A549 (cell line): Measurements from ENCODE around the gene NBEAL1. TPM values are rescaled to one million over a fixed set of nuclear protein-coding genes. Genes with fewer than 3 reads are reported as not detected.
A peak's percentile ranks its signal among the peaks of the same experiment; 100 is the strongest.
"Not testable (repeated sequence)": the region's sequence is repeated elsewhere in the genome, so short reads cannot be mapped to it uniquely, and the experiment has no call there.

ENCODE experiments used
- ATAC-seq, 2 experiments: fragments of 200-7000 bp in 1 of 2; fragments of >200 bp in 1 of 2; cut with Nextera tagmentation in 1 of 2; cut with Tn5 transposase in 1 of 2; 3 replicates each; pipeline versions ENCODE4 v1.8.0 to v1.9.1; 2018 to 2020; ENCODE audit warnings: mild to moderate bottlenecking in 1 of 2, moderate library complexity in 1 of 2
- CTCF ChIA-PET: fragments of 300-600 bp; sonication (Branson Sonifier 250); formaldehyde crosslinking; extraction: SDS; loops from one replicate; lab custom pipeline; 2021; ENCODE audit warnings: antibody characterized with exemption, inconsistent platforms; lab: Yijun Ruan, JAX
- POLR2A ChIA-PET: fragments of 350-600 bp; formaldehyde crosslinking; extraction: SDS; loops from one replicate; lab custom pipeline; 2021; ENCODE audit warnings: antibody characterized with exemption, inconsistent platforms; lab: Yijun Ruan, JAX
- DNase-seq, 2 experiments: peaks; one replicate each; pipeline versions ENCODE4 v3.0.0 to v3.0.0-alpha.2; 2011 to 2016; ENCODE audit warnings: low read depth in 1 of 2, low spot score in 1 of 2
- FAIRE-seq: peaks from 2 replicates; lab custom pipeline; 2011; peaks lifted over from hg19 to GRCh38; lab: Jason Lieb, UNC
- H3K27ac ChIP-seq, 2 experiments: fragments of >200 bp; sonication (Bioruptor Twin); formaldehyde crosslinking; 3 replicates each; pipeline ENCODE4 v1.5.1; 2016 to 2017
- H3K4me1 ChIP-seq: fragments of >200 bp; sonication (Bioruptor Twin); formaldehyde crosslinking; 3 replicates; pipeline ENCODE4 v1.6.1; 2016
- H3K4me2 ChIP-seq: fragments of >200 bp; sonication (Bioruptor Twin); formaldehyde crosslinking; 3 replicates; pipeline ENCODE4 v1.6.1; 2016
- H3K4me3 ChIP-seq: fragments of >200 bp; sonication (Bioruptor Twin); formaldehyde crosslinking; 3 replicates; pipeline ENCODE4 v1.5.1; 2016
- H3K9me3 ChIP-seq: fragments of >200 bp; sonication (Bioruptor Twin); formaldehyde crosslinking; 3 replicates; pipeline ENCODE4 v1.6.1; 2016
- BHLHE40 ChIP-seq: IDR thresholded peaks from 2 replicates; pipeline ENCODE4 v1.6.1; 2012; ENCODE audit warnings: low read depth, low read length, inconsistent platforms
- CBX8 ChIP-seq: fragments of 200-600 bp; sonication (generic); IDR thresholded peaks from 2 replicates; pipeline ENCODE4 v1.6.1; 2016
- CHD2 ChIP-seq: fragments of 150-350 bp; IDR thresholded peaks from 2 replicates; pipeline ENCODE4 v1.6.1; 2014; ENCODE audit warnings: low read length; ENCODE audit not compliant: partially characterized antibody
- E2F6 ChIP-seq: IDR thresholded peaks from 2 replicates; pipeline ENCODE4 v1.6.1; 2012; ENCODE audit warnings: low read depth, borderline replicate concordance
- EHF ChIP-seq: fragments of 250-450 bp; sonication (Bioruptor Pico); IDR thresholded peaks from 2 replicates; pipeline ENCODE4 v1.5.0; 2020; ENCODE audit warnings: mild to moderate bottlenecking
- FOSB ChIP-seq: fragments of 250-450 bp; sonication (Bioruptor Pico); IDR thresholded peaks from 2 replicates; pipeline ENCODE4 v1.5.0; 2020; ENCODE audit warnings: mild to moderate bottlenecking, moderate library complexity
- FOSL2 ChIP-seq, 2 experiments: fragments of 450-650 bp in 1 of 2; fragments of >200 bp in 1 of 2; sonication (Bioruptor Twin) in 1 of 2; formaldehyde crosslinking; IDR thresholded peaks; 2 replicates each; pipeline versions ENCODE4 v1.5.0 to v1.6.1; 2016 to 2020; ENCODE audit warnings: mild to moderate bottlenecking in 1 of 2, moderate library complexity in 1 of 2
- GATA3 ChIP-seq: IDR thresholded peaks from 2 replicates; pipeline ENCODE4 v1.6.1; 2012; ENCODE audit warnings: borderline replicate concordance
- HDAC2 ChIP-seq: fragments of 200-600 bp; sonication (generic); IDR thresholded peaks from 2 replicates; pipeline ENCODE4 v1.6.1; 2016
- HES2 ChIP-seq: fragments of >200 bp; sonication (Bioruptor Twin); formaldehyde crosslinking; IDR thresholded peaks from 2 replicates; pipeline ENCODE4 v1.6.1; 2016
- HOXA7 ChIP-seq: fragments of 250-450 bp; sonication (Bioruptor Pico); IDR thresholded peaks from 2 replicates; pipeline ENCODE4 v1.5.0; 2020; ENCODE audit warnings: mild to moderate bottlenecking, moderate library complexity
- HOXB5 ChIP-seq: fragments of 250-450 bp; sonication (Bioruptor Pico); IDR thresholded peaks from 2 replicates; pipeline ENCODE4 v1.5.0; 2020; ENCODE audit warnings: mild to moderate bottlenecking, moderate library complexity
- JUNB ChIP-seq: fragments of >200 bp; sonication (Bioruptor Twin); formaldehyde crosslinking; IDR thresholded peaks from 2 replicates; pipeline ENCODE4 v1.6.1; 2016
- MAFK ChIP-seq: fragments of 450-650 bp; IDR thresholded peaks from 2 replicates; pipeline ENCODE4 v1.6.1; 2014; ENCODE audit not compliant: partially characterized antibody
- MAX ChIP-seq: IDR thresholded peaks from 2 replicates; pipeline ENCODE4 v1.6.1; 2012
- MYC ChIP-seq: IDR thresholded peaks from 2 replicates; pipeline ENCODE4 v1.6.1; 2012; ENCODE audit warnings: mild to moderate bottlenecking, inconsistent platforms, low read length, improper control_type of control experiment, borderline replicate concordance
- NFE2L2 ChIP-seq: fragments of 150-350 bp; conservative IDR thresholded peaks from 2 replicates; pipeline ENCODE4 v1.6.1; 2014; ENCODE audit warnings: low read length
- NPAS2 ChIP-seq: fragments of 250-450 bp; sonication (Bioruptor Pico); IDR thresholded peaks from 2 replicates; pipeline ENCODE4 v1.8.0; 2022; ENCODE audit warnings: mild to moderate bottlenecking, moderate library complexity, borderline replicate concordance
- PHF8 ChIP-seq: fragments of 200-600 bp; sonication (generic); IDR thresholded peaks from 2 replicates; pipeline ENCODE4 v1.6.1; 2016; ENCODE audit warnings: low read depth, mild to moderate bottlenecking, antibody characterized with exemption, moderate library complexity, borderline replicate concordance
- RARB ChIP-seq: fragments of 250-450 bp; sonication (Bioruptor Pico); IDR thresholded peaks from 2 replicates; pipeline ENCODE4 v1.8.0; 2021; ENCODE audit warnings: mild to moderate bottlenecking, moderate library complexity
- RCOR1 ChIP-seq: fragments of 150-350 bp; IDR thresholded peaks from 2 replicates; pipeline ENCODE4 v1.6.1; 2014; ENCODE audit warnings: antibody characterized with exemption, low read length, low read depth
- REST ChIP-seq: fragments of 200-600 bp; sonication (generic); IDR thresholded peaks from 2 replicates; pipeline ENCODE4 v1.6.1; 2016; ENCODE audit warnings: antibody characterized with exemption, mild to moderate bottlenecking, moderate library complexity
- SREBF2 ChIP-seq: fragments of 450-650 bp; IDR thresholded peaks from 2 replicates; pipeline ENCODE4 v1.6.1; 2014; ENCODE audit warnings: mild to moderate bottlenecking, moderate library complexity
- TP53 ChIP-seq: fragments of 250-450 bp; sonication (Bioruptor Pico); IDR thresholded peaks from 2 replicates; pipeline ENCODE4 v1.5.0; 2021; ENCODE audit warnings: mild to moderate bottlenecking, moderate library complexity
- USF2 ChIP-seq: fragments of 450-650 bp; IDR thresholded peaks from 2 replicates; pipeline ENCODE4 v1.6.1; 2014; ENCODE audit warnings: antibody characterized with exemption
- ZFP36 ChIP-seq: fragments of 450-650 bp; IDR thresholded peaks from 2 replicates; pipeline ENCODE4 v1.6.1; 2014; ENCODE audit warnings: borderline replicate concordance; ENCODE audit not compliant: partially characterized antibody
- WGBS: methylation state at CpG from one replicate; pipeline ENCODE4 v1.1.6; 2017; ENCODE audit errors: missing lambda C conversion rate; 5-methylcytosine and 5-hydroxymethylcytosine counted together
- polyA plus RNA-seq, 4 experiments: library from polyadenylated mRNA; depleted of rRNA in 3 of 4; stranded (reverse); fragments of >200 nt; fragmentation: RNase III in 1 of 4; extraction: RNeasy Plus Mini Kit Qiagen cat#74134 plus additional on column Dnase treatment in 1 of 4; gene quantifications; 2 replicates in 3 of 4; 3 replicates in 1 of 4; pipeline ENCODE4 v1.2.3, GENCODE V29; 2011 to 2017

The NBEAL1 gene
- polyA plus RNA-seq, 2 of the 4 experiments (the other 2 are of a cell fraction), result 3.8 to 11.9 TPM

- 91% methylated on average over 1 of the region's 1 CpG for WGBS
- Histone ChIP-seq H3K4me3 (no peak overlapping the region), H3K9me3 (no peaks in the 10 kb centered on the region), H3K27ac (no peak overlapping the region), H3K4me2 (no peak overlapping the region), H3K4me1 (peaks cover 8% of the 10 kb centered on the region)
- no peak for ATAC-seq
- POLR2A ChIA-PET, result no interaction called here
- TF ChIP-seq ZFP36 (no peak), GATA3 (no peak), RARB (CRISPR knock-in tag) (no peak), E2F6 (no peak), NFE2L2 (no peak), MAFK (no peak), HES2 (no peak), HOXA7 (CRISPR knock-in tag) (no peak), MYC (no peak), MAX (no peak), USF2 (no peak), FOSB (no peak), SREBF2 (no peak), CBX8 (no peak), RCOR1 (no peak)
- no peak for FAIRE-seq
- no peak for DNase-seq
- CTCF ChIA-PET, result interaction anchor here (0.6 kb wide), 1 partner anchor 558 kb away, joined by 3 read pairs; no protein-coding TSS in a partner anchor
These were observed 171.2 kb downstream of the NBEAL1 start for GRCh38 chr2:203185864-203186263.

GRCh38 chr2:203190547-203190946, 175.9 kb downstream of the NBEAL1 start:
- POLR2A ChIA-PET, H3K4me3 ChIP-seq, FAIRE-seq, H3K4me1 ChIP-seq, H3K27ac ChIP-seq, CTCF ChIA-PET, DNase-seq, H3K9me3 ChIP-seq, ATAC-seq: not testable (repeated sequence)
- H3K4me2 ChIP-seq, result 0 out of 3 replicates have a peak overlapping the region, but pooled peaks have one; percentile 18
- WGBS, result 96% methylated on average over 17 of the region's 17 CpGs

GRCh38 chr2:203191026-203191425, 176.4 kb downstream of the NBEAL1 start:
- H3K9me3 ChIP-seq, H3K4me1 ChIP-seq, POLR2A ChIA-PET, CTCF ChIA-PET, FAIRE-seq, H3K4me3 ChIP-seq, DNase-seq, H3K27ac ChIP-seq, ATAC-seq, H3K4me2 ChIP-seq: not testable (repeated sequence)
- WGBS, result 94% methylated on average over 6 of the region's 6 CpGs

GRCh38 chr2:203191961-203192360, 177.3 kb downstream of the NBEAL1 start:
- H3K4me2 ChIP-seq, result no peak overlapping the region
- H3K4me1 ChIP-seq, result peaks cover 8% of the 10 kb centered on the region
- FAIRE-seq (no peak), ATAC-seq (no peak), DNase-seq (no peak)
- H3K4me3 ChIP-seq, result no peak overlapping the region
- H3K9me3 ChIP-seq, result no peaks in the 10 kb centered on the region
- ChIA-PET CTCF (interaction anchor here (0.6 kb wide), 1 partner anchor 436 kb away, joined by 3 read pairs; no protein-coding TSS in a partner anchor), POLR2A (interaction anchor here (0.8 kb wide), 1 partner anchor 411 kb away, joined by 3 read pairs; no protein-coding TSS in a partner anchor)
- no peak overlapping the region for H3K27ac ChIP-seq
- 94% methylated on average over 3 of the region's 3 CpGs for WGBS
- TF ChIP-seq JUNB, result no peak
- TF ChIP-seq FOSL2 (IDR thresholded peaks at IDR 0.05), result no peak
- no peak for TF ChIP-seq FOSL2 (CRISPR knock-in tag; IDR thresholded peaks at IDR 0.05)
- no peak for TF ChIP-seq PHF8
- no peak for TF ChIP-seq TP53 (CRISPR knock-in tag)
- TF ChIP-seq CHD2, result no peak
- no peak for TF ChIP-seq HOXB5 (CRISPR knock-in tag)
- TF ChIP-seq SREBF2, result no peak
- TF ChIP-seq USF2, result no peak
- TF ChIP-seq NPAS2, result no peak
- TF ChIP-seq BHLHE40, result no peak
- no peak for TF ChIP-seq GATA3
- no peak for TF ChIP-seq REST
- no peak for TF ChIP-seq EHF (CRISPR knock-in tag)
- no peak for TF ChIP-seq HDAC2
